Activated CD4-positive, alpha-beta T cell treated with anti-CD3 and anti-CD28 coated beads, Interleukin-2, amount 50 U/mL, for 4 hours (primary cell): Measurements from ENCODE around the gene AFF1.
A peak's percentile ranks its signal among the peaks of the same experiment; 100 is the strongest.

Experiments
- DNase-seq, 2 experiments: peaks; one replicate each; pipeline ENCODE4 v3.0.0-alpha.2; 2020

Gene AFF1

GRCh38 chr4:87092389-87093141, 157.8 kb downstream of the AFF1 start:
- no peak for DNase-seq

GRCh38 chr4:87093443-87094123, 158.8 kb downstream of the AFF1 start:
- peak; percentile 31 to 34 for DNase-seq

- DNase-seq = no peak
Observed at GRCh38 chr4:87097075-87097474, 162.3 kb downstream of the AFF1 start.

GRCh38 chr4:87100168-87100567, 165.4 kb downstream of the AFF1 start:
- no peak for DNase-seq

- no peak for DNase-seq
Observed at GRCh38 chr4:87101543-87102199, 166.9 kb downstream of the AFF1 start.

- no peak for DNase-seq
Observed at GRCh38 chr4:87103086-87103485, 168.3 kb downstream of the AFF1 start.

- no peak for DNase-seq
Observed at GRCh38 chr4:87103691-87104187, 168.9 kb downstream of the AFF1 start.

GRCh38 chr4:87105101-87105845, 170.5 kb downstream of the AFF1 start:
- no peak for DNase-seq

- DNase-seq = no peak
Observed at GRCh38 chr4:87108142-87108546, 173.3 kb downstream of the AFF1 start.

- no peak for DNase-seq
Observed at GRCh38 chr4:87109121-87109520, 174.3 kb downstream of the AFF1 start.

GRCh38 chr4:87109945-87110344, 175.1 kb downstream of the AFF1 start:
- DNase-seq = no peak

GRCh38 chr4:87112063-87112462, 177.3 kb downstream of the AFF1 start:
- no peak for DNase-seq

- DNase-seq = no peak
Observed at GRCh38 chr4:87114245-87115062, 179.6 kb downstream of the AFF1 start.

GRCh38 chr4:87116231-87116630, 181.4 kb downstream of the AFF1 start:
- no peak for DNase-seq

GRCh38 chr4:87117051-87117731, 182.4 kb downstream of the AFF1 start:
- DNase-seq = no peak

GRCh38 chr4:87117732-87118075, 182.9 kb downstream of the AFF1 start:
- no peak for DNase-seq

GRCh38 chr4:87118421-87118820, 183.6 kb downstream of the AFF1 start:
- no peak for DNase-seq

GRCh38 chr4:87118826-87119225, 184.0 kb downstream of the AFF1 start:
- no peak for DNase-seq

GRCh38 chr4:87120010-87120409, 185.2 kb downstream of the AFF1 start:
- no peak for DNase-seq

- no peak for DNase-seq
Observed at GRCh38 chr4:87120411-87121162, 185.8 kb downstream of the AFF1 start.
